Ovary (tissue), 3 donors: ENCODE results near the gene ETAA1.

Source experiments
- CTCF ChIP-seq, 3 donors: fragments of 450-650 bp in 2 of 3; fragments of 200-600 bp in 1 of 3; IDR thresholded peaks; one replicate each; pipeline versions ENCODE4 v1.5.1 to v1.8.0; 2016 to 2022; ENCODE audit warnings: antibody characterized with exemption in 3 of 3, mild to moderate bottlenecking in 1 of 3
- POLR2A ChIP-seq: fragments of 450-650 bp; IDR thresholded peaks from one replicate; pipeline ENCODE4 v1.6.1; 2017; ENCODE audit warnings: antibody characterized with exemption, mild to moderate bottlenecking, moderate library complexity
- donor health status: DM: no; HTN: no; CAD: no.

- no peak for TF ChIP-seq CTCF (IDR thresholded peaks at IDR 0.05)
- TF ChIP-seq POLR2A = no peak
Observed at GRCh38 chr2:67416136-67416535, 19.0 kb downstream of the ETAA1 start.
